Measurements from ENCODE around the gene PHLDA2.

The PHLDA2 gene

GRCh38 chr11:2892967-2893528, 36.2 kb downstream of the PHLDA2 start:
- TF ChIP-seq REST (IDR thresholded peaks at IDR 0.05; ENCODE audit: insufficient read depth in 1 of 2, low read depth in 2 of 2, low read length in 2 of 2) (no peak), TAF1 (IDR thresholded peaks at IDR 0.05; ENCODE audit: borderline replicate concordance, insufficient read depth, low read length) (no peak), POLR2AphosphoS5 (IDR thresholded peaks at IDR 0.05; ENCODE audit: low read depth, low read length) (no peak)

- TF ChIP-seq POLR2AphosphoS5 (IDR thresholded peaks at IDR 0.05; ENCODE audit: low read depth, low read length) (peak; percentile 83), SIN3A (IDR thresholded peaks at IDR 0.05; ENCODE audit: borderline replicate concordance, insufficient read depth, low read length) (peak; percentile 63; the same call in 1 of the 2 replicates), FOXP2 (optimal IDR thresholded peaks at IDR 0.05; ENCODE audit: borderline replicate concordance, extremely low read depth, extremely low read length, insufficient read depth) (no peak), REST (IDR thresholded peaks at IDR 0.05; ENCODE audit: insufficient read depth in 1 of 2, low read depth in 2 of 2, low read length in 2 of 2) (peak in 1 of 2 experiments; percentile 52; a peak in 1 of 4 replicates), TAF1 (IDR thresholded peaks at IDR 0.05; ENCODE audit: borderline replicate concordance, insufficient read depth, low read length) (peak; percentile 76; the same call in 1 of the 2 replicates)
Observed at GRCh38 chr11:2892215-2892966, 36.8 kb downstream of the PHLDA2 start.

GRCh38 chr11:2891326-2892214, 37.6 kb downstream of the PHLDA2 start:
- TF ChIP-seq SIN3A (IDR thresholded peaks at IDR 0.05; ENCODE audit: borderline replicate concordance, insufficient read depth, low read length), result no peak
- TF ChIP-seq REST (IDR thresholded peaks at IDR 0.05; ENCODE audit: insufficient read depth in 1 of 2, low read depth in 2 of 2, low read length in 2 of 2), result no peak
- no peak for TF ChIP-seq POLR2AphosphoS5 (IDR thresholded peaks at IDR 0.05; ENCODE audit: low read depth, low read length)
- no peak for TF ChIP-seq FOXP2 (optimal IDR thresholded peaks at IDR 0.05; ENCODE audit: borderline replicate concordance, extremely low read depth, extremely low read length, insufficient read depth)
- no peak for TF ChIP-seq TAF1 (IDR thresholded peaks at IDR 0.05; ENCODE audit: borderline replicate concordance, insufficient read depth, low read length)

DNA sequence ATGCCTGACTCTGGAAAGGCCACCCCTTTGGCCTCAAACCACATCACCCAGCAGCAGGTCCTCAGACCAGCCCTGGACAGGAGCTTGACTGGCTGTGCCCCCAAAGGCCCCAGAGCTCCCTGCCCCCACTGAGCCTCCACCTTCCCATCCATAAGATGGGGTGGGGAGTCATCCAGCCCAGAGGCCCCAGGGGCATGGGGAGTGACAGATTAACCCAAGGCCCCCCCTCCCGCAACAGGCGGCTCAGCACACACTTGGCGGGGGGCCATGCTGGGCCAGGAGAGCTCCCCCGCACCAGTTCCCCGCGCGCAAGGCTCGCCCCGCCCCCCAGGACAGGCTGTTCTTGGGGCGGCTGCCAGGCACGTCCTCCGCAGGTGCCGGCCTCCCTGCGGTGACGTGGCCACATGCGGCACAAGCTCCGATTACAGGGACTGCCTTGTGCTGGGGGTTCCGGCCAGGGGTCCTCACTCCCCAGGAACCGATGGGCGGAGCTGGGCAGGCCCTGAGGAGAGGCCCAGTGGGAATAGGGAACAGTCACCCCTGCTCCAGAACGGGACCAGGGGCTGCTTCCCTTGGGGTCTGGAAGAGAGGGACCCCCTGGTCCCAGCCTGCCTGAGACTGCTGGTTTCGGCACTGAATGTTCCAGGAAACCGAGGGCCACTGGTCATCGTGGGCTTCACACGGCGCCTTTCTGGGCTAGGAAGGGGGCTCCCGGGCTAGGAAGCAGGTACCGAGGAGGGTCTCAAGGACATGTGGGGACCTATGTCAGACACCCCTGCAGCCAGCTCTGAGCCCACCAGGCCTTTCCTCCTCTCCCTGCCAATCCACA, 38.5 kb downstream of the PHLDA2 start:
- TF ChIP-seq POLR2AphosphoS5 (IDR thresholded peaks at IDR 0.05; ENCODE audit: low read depth, low read length) (no peak), REST (IDR thresholded peaks at IDR 0.05; ENCODE audit: insufficient read depth in 1 of 2, low read depth in 2 of 2, low read length in 2 of 2) (no peak), TAF1 (IDR thresholded peaks at IDR 0.05; ENCODE audit: borderline replicate concordance, insufficient read depth, low read length) (no peak), FOXP2 (optimal IDR thresholded peaks at IDR 0.05; ENCODE audit: borderline replicate concordance, extremely low read depth, extremely low read length, insufficient read depth) (no peak), SIN3A (IDR thresholded peaks at IDR 0.05; ENCODE audit: borderline replicate concordance, insufficient read depth, low read length) (no peak)

Data from PFSK-1 (cell line).